Activated effector memory CD4-positive, alpha-beta T cell treated with Interleukin-2 at 50 U/mL for 16 hours (primary cell): ENCODE data around the gene TRIM43.
"Not testable (repeated sequence)": the region's sequence is repeated elsewhere in the genome, so short reads cannot be mapped to it uniquely, and the experiment has no call there.

Experiments
- DNase-seq: peaks from one replicate; pipeline ENCODE4 v3.0.0-alpha.2; 2020

TRIM43 gene

GRCh38 chr2:95591701-95592100 lies at the start of gene TRIM43:
Gene TRIM43, plus strand, starts transcription at chr2:95592001. Its CDS starts 2,023 bp downstream, at chr2:95594024.
- not testable (repeated sequence) for DNase-seq

- DNase-seq: no peak
These were observed 40.7 kb upstream of the TRIM43 start for GRCh38 chr2:95551055-95551568.

GRCh38 chr2:95552911-95553310 lies 38.9 kb upstream of the TRIM43 start:
- no peak for DNase-seq

GRCh38 chr2:95569170-95569569 lies 22.6 kb upstream of the TRIM43 start:
- no peak for DNase-seq

- no peak for DNase-seq
These were observed 17.9 kb upstream of the TRIM43 start for GRCh38 chr2:95573866-95574265.

GRCh38 chr2:95574506-95574905 lies 17.3 kb upstream of the TRIM43 start:
- no peak for DNase-seq

GRCh38 chr2:95575857-95576256 lies 15.9 kb upstream of the TRIM43 start:
- no peak for DNase-seq

- no peak for DNase-seq
These were observed 13.3 kb upstream of the TRIM43 start for GRCh38 chr2:95578539-95578938.

- not testable (repeated sequence) for DNase-seq
These were observed 8.3 kb upstream of the TRIM43 start for GRCh38 chr2:95583545-95583944.

GRCh38 chr2:95584321-95584720 lies 7.5 kb upstream of the TRIM43 start:
- not testable (repeated sequence) for DNase-seq

GRCh38 chr2:95589777-95590536 lies 1.8 kb upstream of the TRIM43 start:
- DNase-seq: not testable (repeated sequence)

GRCh38 chr2:95592973-95593372 lies 1.2 kb downstream of the TRIM43 start:
- DNase-seq: not testable (repeated sequence)

GRCh38 chr2:95595012-95595411 lies 3.2 kb downstream of the TRIM43 start:
- DNase-seq: not testable (repeated sequence)

GRCh38 chr2:95601301-95601700 lies 9.5 kb downstream of the TRIM43 start:
- DNase-seq: not testable (repeated sequence)

GRCh38 chr2:95602146-95602545 lies 10.3 kb downstream of the TRIM43 start:
- DNase-seq: not testable (repeated sequence)

GRCh38 chr2:95608356-95608755 lies 16.6 kb downstream of the TRIM43 start:
- DNase-seq: not testable (repeated sequence)

- not testable (repeated sequence) for DNase-seq
These were observed 18.0 kb downstream of the TRIM43 start for GRCh38 chr2:95609764-95610163.

- DNase-seq: not testable (repeated sequence)
These were observed 21.2 kb downstream of the TRIM43 start for GRCh38 chr2:95613048-95613447.

GRCh38 chr2:95622728-95623127 lies 30.9 kb downstream of the TRIM43 start:
- not testable (repeated sequence) for DNase-seq

- DNase-seq: not testable (repeated sequence)
These were observed 39.2 kb downstream of the TRIM43 start for GRCh38 chr2:95630987-95631386.

GRCh38 chr2:95633626-95634259 lies 41.9 kb downstream of the TRIM43 start:
- DNase-seq: not testable (repeated sequence)

GRCh38 chr2:95640515-95641288 lies 48.9 kb downstream of the TRIM43 start:
- DNase-seq: not testable (repeated sequence)

- DNase-seq: not testable (repeated sequence)
These were observed 49.4 kb downstream of the TRIM43 start for GRCh38 chr2:95641289-95641575.
